GM19395 (cell line): ENCODE data around the gene TSEN34.
"Not testable (repeated sequence)": the region's sequence is repeated elsewhere in the genome, so short reads cannot be mapped to it uniquely, and the experiment has no call there.

Experiments
- ATAC-seq: cut with Tn5 transposase; IDR thresholded peaks from one replicate; pipeline ENCODE4 v1.9.1; 2021; ENCODE audit warnings: mild to moderate bottlenecking, moderate library complexity; ENCODE audit not compliant: unreplicated experiment

TSEN34 gene

GRCh38 chr19:54230031-54230430 is 38.9 kb downstream of the TSEN34 start:
- ATAC-seq, result no peak

GRCh38 chr19:54231077-54231931 is 40.2 kb downstream of the TSEN34 start:
- ATAC-seq, result no peak

- no peak for ATAC-seq
These were observed 42.8 kb downstream of the TSEN34 start for GRCh38 chr19:54233941-54234340.

- not testable (repeated sequence) for ATAC-seq
These were observed 48.6 kb downstream of the TSEN34 start for GRCh38 chr19:54239491-54240371.

- ATAC-seq, result not testable (repeated sequence)
These were observed 49.5 kb downstream of the TSEN34 start for GRCh38 chr19:54240372-54241336.

GRCh38 chr19:54242234-54242633 is 51.1 kb downstream of the TSEN34 start:
- not testable (repeated sequence) for ATAC-seq

GRCh38 chr19:54242646-54243045 is 51.5 kb downstream of the TSEN34 start, which contains the start of gene LILRA6:
TSS of gene LILRA6 (minus strand) at chr19:54242790.
- not testable (repeated sequence) for ATAC-seq

DNA sequence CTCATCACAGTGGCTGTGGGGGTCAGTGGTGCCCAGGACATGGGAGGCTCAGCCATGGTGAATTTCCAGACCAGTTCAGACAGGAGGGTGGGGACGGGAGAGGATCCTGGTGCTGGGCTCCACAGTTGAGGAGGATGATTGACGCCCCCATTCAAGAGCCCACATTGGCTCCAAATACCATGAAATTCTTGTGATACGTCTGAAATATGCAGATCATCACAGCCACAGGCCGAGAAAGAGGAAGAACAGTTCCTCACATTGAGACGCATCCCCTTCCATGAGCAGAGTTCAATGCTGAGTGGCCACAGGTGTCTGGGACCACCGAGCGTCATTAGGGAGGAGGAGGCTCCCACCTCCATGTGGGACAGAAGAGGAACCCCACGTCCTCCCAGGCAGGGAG is 52.7 kb downstream of the TSEN34 start:
- not testable (repeated sequence) for ATAC-seq
